Activated T-cell treated with anti-CD3 and anti-CD28 coated beads, Interleukin-2, amount 50 U/mL, for 48 hours (primary cell): ENCODE data around the gene HHAT.
"Not testable (repeated sequence)": the region's sequence is repeated elsewhere in the genome, so short reads cannot be mapped to it uniquely, and the experiment has no call there.

ENCODE experiments used
- DNase-seq, 2 experiments: peaks; one replicate each; pipeline ENCODE4 v3.0.0-alpha.2; 2020

The HHAT gene

DNA sequence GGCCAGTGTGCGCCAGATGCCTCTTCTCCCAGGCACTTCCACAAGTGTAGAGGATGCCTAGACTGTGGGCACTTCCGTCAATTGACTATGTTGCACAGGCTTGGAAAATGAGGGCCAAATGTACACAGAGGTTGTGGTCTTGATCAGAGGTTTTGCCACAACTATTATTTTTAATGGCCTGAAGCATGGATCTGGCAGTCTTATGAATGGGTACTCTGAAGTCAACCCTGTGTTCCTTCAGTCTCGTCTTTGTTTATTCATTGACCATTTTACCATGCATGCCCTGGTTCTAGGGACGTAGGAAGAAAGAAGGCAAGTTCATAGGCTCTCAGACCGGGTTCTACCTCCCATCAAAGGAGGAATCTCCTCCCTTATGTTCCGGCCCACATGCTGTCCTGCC is 329.1 kb downstream of the HHAT start:
- no peak for DNase-seq

- DNase-seq, result not testable (repeated sequence)
Measured at GRCh38 chr1:210661520-210661919, 332.8 kb downstream of the HHAT start.

GRCh38 chr1:210662291-210663050 is 333.8 kb downstream of the HHAT start:
- DNase-seq, result no peak

DNA sequence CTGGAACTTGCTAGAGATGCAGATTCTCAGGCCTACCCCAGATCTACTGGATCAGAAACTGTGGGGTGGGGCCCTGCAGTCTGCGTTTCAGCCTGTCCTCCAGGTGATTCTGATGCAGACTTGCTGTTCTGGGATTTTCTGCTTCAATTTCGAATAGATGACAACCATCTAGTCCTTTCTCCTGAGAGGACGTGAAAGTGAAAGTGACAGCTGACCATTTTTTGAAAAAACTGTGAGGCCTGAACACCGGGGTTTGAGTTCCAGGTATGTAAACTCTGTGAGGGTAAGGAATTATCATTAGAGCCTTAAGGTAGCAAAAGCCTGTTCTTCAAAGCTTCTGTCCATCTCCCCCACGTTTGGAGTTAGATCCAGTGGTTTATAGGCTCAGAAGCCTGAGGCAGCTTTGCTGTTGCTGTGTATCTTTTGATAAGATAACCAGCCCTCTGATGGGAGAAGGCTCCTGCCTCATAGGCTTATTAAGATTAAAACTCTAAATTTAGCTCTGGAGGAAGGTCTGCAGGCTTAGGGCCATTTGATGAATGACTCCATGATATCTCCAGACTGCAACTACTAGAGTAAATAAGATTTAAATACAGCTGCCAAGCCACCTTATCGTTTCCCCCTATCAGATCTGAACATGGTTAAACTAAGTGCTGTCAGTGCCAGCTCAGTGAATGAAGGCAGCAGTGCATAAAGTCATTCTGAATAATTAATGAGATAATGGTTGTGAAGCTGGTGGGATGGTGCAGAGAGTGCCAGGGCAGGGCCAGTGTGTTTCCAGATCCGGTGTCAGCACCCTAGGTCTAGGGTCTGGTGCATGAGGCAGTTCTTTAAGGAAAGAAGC is 335.2 kb downstream of the HHAT start:
- DNase-seq, result no peak

- no peak for DNase-seq
Measured at GRCh38 chr1:210669951-210670350, 341.2 kb downstream of the HHAT start.

- DNase-seq, result no peak
Measured at GRCh38 chr1:210674151-210674550, 345.4 kb downstream of the HHAT start.

GRCh38 chr1:210676539-210676938 is 347.8 kb downstream of the HHAT start:
- DNase-seq, result no peak

DNA sequence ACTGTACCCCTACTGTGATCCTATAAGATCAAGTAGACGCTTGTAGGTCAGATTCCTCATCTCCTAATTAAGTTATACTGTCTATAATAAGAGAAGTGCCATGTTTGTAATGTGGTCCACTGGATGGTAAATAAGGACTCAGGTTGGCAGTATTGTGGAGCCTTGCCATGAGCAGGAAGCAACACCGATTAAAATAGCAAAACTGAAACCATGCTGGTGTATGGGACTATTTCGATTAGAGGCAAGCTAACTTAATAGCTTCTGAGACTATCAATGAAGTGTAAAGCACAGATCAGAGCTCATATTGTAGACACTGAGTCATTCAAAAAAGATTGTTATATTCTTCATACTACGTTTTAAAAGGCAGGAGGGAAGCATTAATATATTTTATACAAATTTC is 348.8 kb downstream of the HHAT start:
- no peak for DNase-seq

DNA sequence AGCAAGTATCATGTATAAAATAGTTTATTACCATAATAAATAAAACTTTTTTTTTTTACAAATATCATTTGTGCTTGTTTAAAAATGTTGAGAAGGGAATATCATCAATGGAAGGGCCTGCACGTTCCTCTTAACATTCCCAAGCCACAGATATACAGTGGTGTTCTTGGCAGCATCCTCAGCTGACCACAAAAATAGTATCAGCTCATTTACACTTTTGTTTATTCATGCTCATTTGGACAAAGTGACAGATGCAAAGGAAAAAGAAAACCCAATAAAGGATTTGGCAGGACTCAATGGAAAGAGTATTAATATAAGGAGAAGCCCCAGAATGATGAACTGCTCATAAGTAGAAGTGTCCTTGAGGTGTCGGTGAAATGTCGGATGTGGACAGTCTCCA is 349.6 kb downstream of the HHAT start:
- no peak for DNase-seq

GRCh38 chr1:210681158-210681557 is 352.5 kb downstream of the HHAT start:
- no peak for DNase-seq

- no peak for DNase-seq
Measured at GRCh38 chr1:210683403-210684047, 354.8 kb downstream of the HHAT start.

DNA sequence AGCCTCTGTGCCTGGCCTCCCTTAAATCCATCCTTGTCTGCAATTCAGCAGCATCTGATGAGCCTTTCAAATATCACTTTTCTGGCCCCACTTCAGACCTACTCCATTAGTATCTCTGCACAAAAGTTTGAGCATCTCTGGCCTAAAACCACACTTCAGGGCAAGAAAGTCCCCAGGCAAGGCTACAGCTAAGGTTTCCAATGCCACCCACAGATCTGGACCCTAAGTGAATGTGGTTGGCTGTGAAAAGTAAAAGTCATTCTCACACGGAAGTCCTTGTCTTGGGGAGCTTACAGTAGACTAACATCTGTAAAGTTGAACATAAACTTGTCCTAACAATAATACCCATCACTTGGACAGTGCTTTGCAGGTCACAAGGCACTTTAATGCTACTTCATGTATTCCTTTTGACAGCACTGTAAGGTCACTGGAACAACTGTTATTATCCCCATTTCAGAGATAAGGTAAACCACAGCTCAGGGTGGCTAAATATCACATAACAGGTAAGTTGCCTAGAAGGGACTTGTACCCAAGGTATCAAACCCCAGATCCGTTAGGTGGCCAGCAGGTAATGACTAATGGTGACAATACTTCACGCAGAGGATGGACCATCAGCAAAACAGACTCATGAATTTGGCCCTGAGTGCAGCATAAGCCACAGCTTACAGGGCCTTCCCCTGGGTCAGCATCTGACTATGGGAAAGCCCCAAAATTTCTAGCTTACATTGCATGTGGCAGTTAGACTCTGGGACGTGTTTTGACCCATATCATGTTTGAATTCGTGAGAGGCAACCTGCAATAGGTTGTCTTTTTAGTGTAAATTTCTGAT is 356.0 kb downstream of the HHAT start:
- no peak for DNase-seq

- DNase-seq, result no peak
Measured at GRCh38 chr1:210685295-210685650, 356.6 kb downstream of the HHAT start.

DNA sequence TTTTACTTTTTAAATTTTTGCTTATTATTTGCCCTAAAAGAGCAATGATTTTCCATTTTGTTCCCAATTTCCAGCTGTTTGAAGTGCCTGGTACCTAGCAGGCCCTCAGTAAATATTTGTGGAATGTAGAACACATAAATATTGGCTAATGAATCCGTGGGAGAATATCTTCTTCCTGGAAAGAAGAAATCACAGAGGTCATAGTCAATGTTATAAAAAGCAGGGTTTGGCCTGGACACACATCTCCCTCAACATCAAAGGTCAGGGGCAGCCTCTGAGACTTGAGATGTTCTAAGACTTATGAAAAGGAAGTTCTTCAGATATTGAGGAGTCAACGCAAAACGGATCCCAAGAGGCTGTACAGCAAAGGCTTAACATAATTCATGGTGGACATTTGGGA is 358.1 kb downstream of the HHAT start:
- DNase-seq, result no peak

GRCh38 chr1:210687582-210688279 is 359.0 kb downstream of the HHAT start:
- DNase-seq, result no peak

- DNase-seq, result no peak
Measured at GRCh38 chr1:210688512-210689234, 360.0 kb downstream of the HHAT start.

DNA sequence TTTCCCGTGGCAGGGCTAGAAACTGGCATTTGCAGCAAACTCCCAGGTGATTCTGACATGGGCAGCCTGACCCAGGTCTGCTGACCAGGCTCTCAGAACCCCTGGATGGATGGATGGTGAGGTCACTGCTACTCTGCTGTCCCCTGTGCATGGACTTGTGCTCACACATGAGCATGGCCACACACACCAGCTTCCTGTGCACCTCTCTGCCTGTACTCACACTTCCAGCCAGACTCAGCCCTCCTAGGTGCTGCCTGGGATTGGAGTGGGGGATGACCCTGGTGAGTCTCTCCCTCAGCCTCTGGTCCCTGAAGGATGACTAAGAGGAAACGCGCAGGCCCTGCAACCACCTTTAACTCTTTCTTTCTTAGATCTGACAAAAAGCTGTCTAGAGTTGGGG is 361.1 kb downstream of the HHAT start:
- no peak for DNase-seq

DNA sequence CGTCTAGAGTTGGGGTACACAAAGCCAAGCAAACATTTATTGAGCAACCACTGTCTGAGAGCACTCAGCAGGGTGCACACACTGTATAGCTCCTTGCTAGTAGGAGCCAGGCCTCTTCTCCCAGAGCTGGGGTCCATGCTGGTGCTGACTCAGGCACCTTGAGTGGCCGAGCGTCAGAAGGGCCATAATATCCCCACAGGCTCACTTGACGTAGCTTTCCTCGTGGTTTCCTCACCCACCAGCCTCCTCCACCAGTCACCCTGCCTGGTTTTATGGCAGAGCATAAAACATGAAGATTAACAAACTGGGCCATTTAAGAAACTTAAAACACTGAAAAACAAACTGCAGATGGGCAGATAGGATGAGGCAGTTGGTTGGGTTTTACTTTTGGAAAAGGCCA is 361.5 kb downstream of the HHAT start:
- no peak for DNase-seq

DNA sequence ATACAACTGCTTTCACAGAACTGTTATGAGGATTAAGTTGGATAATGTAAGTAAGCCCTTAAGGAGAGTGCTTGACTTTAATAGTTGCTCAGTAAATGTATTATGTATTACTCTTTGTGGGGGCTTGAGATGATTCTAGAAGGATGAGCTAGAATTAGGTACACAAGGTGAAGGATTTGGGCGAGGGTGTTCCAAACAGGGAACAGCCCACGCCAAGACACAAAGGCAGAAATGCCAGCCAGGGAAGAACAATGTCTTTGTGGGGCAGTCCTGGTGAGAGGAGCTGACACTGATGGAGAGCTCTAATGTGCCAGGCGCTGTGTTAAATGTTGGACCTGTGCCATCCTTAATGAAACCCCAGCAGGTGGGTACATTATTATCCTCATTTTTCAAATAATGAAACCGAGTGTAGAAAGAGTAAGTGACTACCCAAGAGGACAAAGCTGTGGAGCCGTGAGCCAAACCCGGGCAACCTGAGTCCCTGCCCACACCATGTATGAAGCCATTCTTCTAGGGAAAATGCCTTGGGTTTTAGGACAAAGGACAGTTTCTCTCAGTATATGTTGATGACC is 362.4 kb downstream of the HHAT start:
- DNase-seq, result no peak

DNA sequence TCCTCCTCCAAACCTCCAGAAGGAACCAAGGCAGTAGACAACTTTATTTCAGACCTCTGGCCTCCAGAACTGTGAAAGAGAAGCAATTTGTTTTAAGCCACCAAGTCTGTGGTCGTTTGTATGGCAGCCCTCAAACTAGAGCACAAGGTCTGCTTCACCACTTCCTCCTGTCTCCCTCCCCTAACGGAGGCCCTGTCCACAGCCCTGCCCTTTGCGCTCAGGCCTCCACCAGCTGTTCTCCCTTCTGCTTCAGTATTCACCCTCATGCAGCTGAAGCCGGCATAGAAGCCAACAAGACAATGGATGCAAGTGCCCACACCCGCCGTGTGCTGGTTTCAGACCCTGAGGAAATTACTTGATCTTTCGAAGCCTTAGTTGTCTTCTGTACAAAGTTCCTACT is 364.1 kb downstream of the HHAT start:
- no peak for DNase-seq

DNA sequence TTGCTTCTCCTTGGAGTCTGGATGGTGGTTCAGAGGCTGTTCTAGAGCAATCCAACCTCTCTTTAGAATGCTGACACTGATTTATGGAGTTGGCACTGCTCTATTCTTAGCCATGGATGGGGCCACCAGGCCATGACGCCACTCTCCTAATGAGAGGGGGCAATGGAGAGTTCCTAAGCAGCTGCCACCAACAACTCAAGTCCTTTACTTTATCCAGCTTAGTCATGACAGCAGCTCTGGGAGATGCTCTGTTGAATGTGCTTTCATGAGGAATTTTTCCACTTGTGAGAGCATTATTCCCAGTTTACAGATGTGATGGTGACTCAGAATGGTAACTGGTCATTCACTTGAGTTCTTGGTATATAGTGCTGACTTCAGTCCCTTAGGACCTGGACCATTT is 366.3 kb downstream of the HHAT start:
- DNase-seq, result no peak
